SK-N-SH (cell line): ENCODE data around the gene IL11. TPM values are rescaled to one million over a fixed set of nuclear protein-coding genes. Genes with fewer than 3 reads are reported as not detected.

Experiments used
- CTCF ChIA-PET: fragments of 300-600, 350-600 bp; formaldehyde crosslinking; extraction: SDS; loops from one replicate; lab custom pipeline; 2021; lab: Yijun Ruan, JAX
- POLR2A ChIA-PET: fragments of 350-600 bp; sonication (Branson Sonifier 250); formaldehyde crosslinking; extraction: SDS; loops from one replicate; lab custom pipeline; 2020; ENCODE audit warnings: antibody characterized with exemption, inconsistent platforms; lab: Yijun Ruan, JAX
- DNase-seq: peaks from one replicate; pipeline ENCODE4 v3.0.0; 2012
- H2AFZ ChIP-seq: fragments of 200-600 bp; sonication (generic); 2 replicates; pipeline ENCODE4 v1.8.1; 2016; ENCODE audit warnings: antibody characterized with exemption, mild to moderate bottlenecking, low read depth
- H3F3A ChIP-seq: fragments of 200-600 bp; sonication (generic); replicated peaks from 2 replicates; pipeline ENCODE3; 2016; ENCODE audit warnings: antibody characterized with exemption, mild to moderate bottlenecking; ENCODE audit not compliant: insufficient read depth
- H3K27ac ChIP-seq, 2 experiments: fragments of 200-500 bp in 1 of 2; fragments of 200-600 bp in 1 of 2; sonication (Bioruptor generic) in 1 of 2; sonication (generic), shearing (Covaris generic) in 1 of 2; 2 replicates each; pipeline versions ENCODE4 v1.5.1 to v1.6.1; 2014 to 2016; ENCODE audit warnings: low read depth in 2 of 2, inconsistent platforms in 1 of 2, low read length in 1 of 2, mild to moderate bottlenecking in 1 of 2, mixed read lengths in 1 of 2
- H3K27me3 ChIP-seq: fragments of 200-600 bp; sonication (generic), shearing (Covaris generic); 2 replicates; pipeline ENCODE4 v1.6.1; 2016; ENCODE audit warnings: mixed run types; ENCODE audit not compliant: insufficient read depth
- H3K36me3 ChIP-seq, 2 experiments: fragments of 200-500 bp in 1 of 2; fragments of 200-600 bp in 1 of 2; sonication (Bioruptor generic) in 1 of 2; sonication (generic) in 1 of 2; replicated peaks in 1 of 2; 2 replicates each; pipeline versions ENCODE3 to v1.5.1; 2014 to 2016; ENCODE audit warnings: low read length in 1 of 2, mild to moderate bottlenecking in 1 of 2; ENCODE audit not compliant: insufficient read depth in 2 of 2, control insufficient read depth in 1 of 2
- H3K4me1 ChIP-seq, 2 experiments: fragments of 200-500 bp in 1 of 2; fragments of 200-600 bp in 1 of 2; sonication (Bioruptor generic) in 1 of 2; sonication (generic), shearing (Covaris generic) in 1 of 2; 2 replicates each; pipeline versions ENCODE4 v1.5.1 to v1.6.1; 2014 to 2016; ENCODE audit warnings: low read depth in 1 of 2, low read length in 1 of 2, mixed run types in 1 of 2; ENCODE audit not compliant: insufficient read depth in 2 of 2, control insufficient read depth in 1 of 2
- H3K4me2 ChIP-seq: fragments of 200-600 bp; sonication (generic), shearing (Covaris generic); 2 replicates; pipeline ENCODE4 v1.6.1; 2017; ENCODE audit warnings: mixed run types
- H3K4me3 ChIP-seq, 2 experiments: fragments of 200-500 bp in 1 of 2; fragments of 200-600 bp in 1 of 2; sonication (Bioruptor generic) in 1 of 2; sonication (generic), shearing (Covaris generic) in 1 of 2; 2 replicates each; pipeline versions ENCODE4 v1.5.1 to v1.8.1; 2014 to 2016; ENCODE audit warnings: low read depth in 2 of 2, inconsistent platforms in 1 of 2, low read length in 1 of 2, mild to moderate bottlenecking in 1 of 2, mixed read lengths in 1 of 2, moderate library complexity in 1 of 2
- H3K79me2 ChIP-seq: fragments of 200-600 bp; sonication (generic); 2 replicates; pipeline ENCODE4 v1.8.1; 2017; ENCODE audit warnings: mild to moderate bottlenecking; ENCODE audit not compliant: insufficient read depth
- H3K9ac ChIP-seq: fragments of 200-600 bp; sonication (generic); 2 replicates; pipeline ENCODE4 v1.6.1; 2017; ENCODE audit warnings: mixed run types
- H3K9me2 ChIP-seq: fragments of 200-600 bp; sonication (generic); 2 replicates; pipeline ENCODE4 v1.6.1; 2017; ENCODE audit warnings: mixed run types
- H3K9me3 ChIP-seq: fragments of 200-600 bp; sonication (generic); 2 replicates; pipeline ENCODE4 v1.6.1; 2017; ENCODE audit warnings: mixed run types, mild to moderate bottlenecking, moderate library complexity
- H4K20me1 ChIP-seq: fragments of 200-600 bp; sonication (generic); 2 replicates; pipeline ENCODE4 v1.6.1; 2017; ENCODE audit warnings: mild to moderate bottlenecking, mixed run types; ENCODE audit not compliant: insufficient read depth
- CHD2 ChIP-seq: fragments of 150-350 bp; IDR thresholded peaks from 2 replicates; pipeline ENCODE4 v1.6.1; 2018; ENCODE audit warnings: low read length; ENCODE audit not compliant: partially characterized antibody
- EZH2phosphoT487 ChIP-seq: fragments of 200-600 bp; sonication (generic); IDR thresholded peaks from 2 replicates; pipeline ENCODE4 v1.6.1; 2017; ENCODE audit warnings: low read depth, mixed run types, mild to moderate bottlenecking, antibody characterized with exemption, moderate library complexity, borderline replicate concordance
- FOSL2 ChIP-seq: IDR thresholded peaks from 2 replicates; pipeline ENCODE4 v1.4.0; 2012; ENCODE audit warnings: low read depth, mild to moderate bottlenecking, moderate library complexity, borderline replicate concordance
- FOXJ3 ChIP-seq: sonication (generic); formaldehyde crosslinking; IDR thresholded peaks from 2 replicates; pipeline ENCODE4 v1.5.1; 2020; ENCODE audit warnings: mild to moderate bottlenecking, missing genetic modification reagents
- FOXM1 ChIP-seq: IDR thresholded peaks from 2 replicates; pipeline ENCODE4 v1.4.0; 2012; ENCODE audit warnings: low read depth, mild to moderate bottlenecking
- GABPA ChIP-seq: IDR thresholded peaks from 2 replicates; pipeline ENCODE4 v1.4.0; 2012; ENCODE audit warnings: low read depth, mild to moderate bottlenecking
- JUND ChIP-seq: IDR thresholded peaks from 2 replicates; pipeline ENCODE4 v1.4.0; 2012
- MEF2A ChIP-seq: IDR thresholded peaks from 2 replicates; pipeline ENCODE4 v1.4.0; 2012; ENCODE audit warnings: low read depth, borderline replicate concordance
- NRF1 ChIP-seq: IDR thresholded peaks from 2 replicates; pipeline ENCODE4 v1.6.1; 2012; ENCODE audit warnings: low read depth, mild to moderate bottlenecking, low read length
- PBX3 ChIP-seq: IDR thresholded peaks from 2 replicates; pipeline ENCODE4; 2012
- RXRA ChIP-seq: IDR thresholded peaks from 2 replicates; pipeline ENCODE4 v1.4.0; 2012; ENCODE audit warnings: low read depth, mild to moderate bottlenecking, borderline replicate concordance
- SIN3A ChIP-seq: IDR thresholded peaks from 2 replicates; pipeline ENCODE4 v1.6.1; 2012; ENCODE audit warnings: low read depth, mild to moderate bottlenecking, low read length, moderate library complexity, borderline replicate concordance
- SMC3 ChIP-seq: IDR thresholded peaks from 2 replicates; pipeline ENCODE4 v1.6.1; 2012; ENCODE audit warnings: low read depth, low read length, improper control_type of control experiment
- USF1 ChIP-seq: IDR thresholded peaks from 2 replicates; pipeline ENCODE4 v1.4.0; 2012; ENCODE audit warnings: low read depth, borderline replicate concordance
- USF2 ChIP-seq: fragments of 150-350 bp; IDR thresholded peaks from 2 replicates; pipeline ENCODE4 v1.6.1; 2017; ENCODE audit warnings: antibody characterized with exemption, low read length, low read depth, borderline replicate concordance
- whole genome bisulfite sequencing: methylation state at CpG from one replicate; pipeline ENCODE4 v1.1.6; 2017; ENCODE audit warnings: low lambda C conversion rate; 5-methylcytosine and 5-hydroxymethylcytosine counted together
- polyA plus RNA-seq, 3 experiments: library from polyadenylated mRNA; depleted of rRNA; stranded (reverse); fragments of >200 nt; gene quantifications; 2 replicates each; pipeline ENCODE4 v1.2.3, GENCODE V29; 2012
- TF ChIP-seq, protein P1 (sequence below): IDR thresholded peaks from 2 replicates; pipeline ENCODE4 v1.4.0; 2012; ENCODE audit warnings: low read depth
- TF ChIP-seq, protein P2 (sequence below): IDR thresholded peaks from 2 replicates; pipeline ENCODE4 v1.4.0; 2012; ENCODE audit warnings: low read depth, borderline replicate concordance

The IL11 gene
- polyA plus RNA-seq, 1 of the 3 experiments (the other 2 are of a cell fraction), result 13.2 TPM

- Histone ChIP-seq H3K27ac (peak overlapping the region in 1 of 2 experiments; percentile 46; a peak in 2 of 4 replicates), H2AFZ (peak overlapping the region; percentile 72; the same call in 1 of the 2 replicates)
- TF ChIP-seq FOSL2 (no peak), SMC3 (no peak), RXRA (no peak), GABPA (no peak), USF2 (no peak), JUND (no peak), NRF1 (no peak), CHD2 (no peak), MEF2A (no peak), FOXJ3 (CRISPR knock-in tag) (no peak), EZH2phosphoT487 (no peak), USF1 (no peak), SIN3A (no peak), FOXM1 (no peak), PBX3 (no peak)
- TF ChIP-seq, protein P1, sequence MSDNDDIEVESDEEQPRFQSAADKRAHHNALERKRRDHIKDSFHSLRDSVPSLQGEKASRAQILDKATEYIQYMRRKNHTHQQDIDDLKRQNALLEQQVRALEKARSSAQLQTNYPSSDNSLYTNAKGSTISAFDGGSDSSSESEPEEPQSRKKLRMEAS, result no peak
- TF ChIP-seq, protein P2, sequence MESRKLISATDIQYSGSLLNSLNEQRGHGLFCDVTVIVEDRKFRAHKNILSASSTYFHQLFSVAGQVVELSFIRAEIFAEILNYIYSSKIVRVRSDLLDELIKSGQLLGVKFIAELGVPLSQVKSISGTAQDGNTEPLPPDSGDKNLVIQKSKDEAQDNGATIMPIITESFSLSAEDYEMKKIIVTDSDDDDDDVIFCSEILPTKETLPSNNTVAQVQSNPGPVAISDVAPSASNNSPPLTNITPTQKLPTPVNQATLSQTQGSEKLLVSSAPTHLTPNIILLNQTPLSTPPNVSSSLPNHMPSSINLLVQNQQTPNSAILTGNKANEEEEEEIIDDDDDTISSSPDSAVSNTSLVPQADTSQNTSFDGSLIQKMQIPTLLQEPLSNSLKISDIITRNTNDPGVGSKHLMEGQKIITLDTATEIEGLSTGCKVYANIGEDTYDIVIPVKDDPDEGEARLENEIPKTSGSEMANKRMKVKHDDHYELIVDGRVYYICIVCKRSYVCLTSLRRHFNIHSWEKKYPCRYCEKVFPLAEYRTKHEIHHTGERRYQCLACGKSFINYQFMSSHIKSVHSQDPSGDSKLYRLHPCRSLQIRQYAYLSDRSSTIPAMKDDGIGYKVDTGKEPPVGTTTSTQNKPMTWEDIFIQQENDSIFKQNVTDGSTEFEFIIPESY, result no peak
- TF ChIP-seq, all 33 proteins: peak for 0
- H3K79me2 ChIP-seq, result peaks cover 7% of the 10 kb centered on the region
- H3K4me1 ChIP-seq, result peaks cover 25 to 28% of the 10 kb centered on the region in 2 experiments; a peak in 3 of 4 replicates
- no peaks in the 10 kb centered on the region for H3K27me3 ChIP-seq
- no peaks in the 10 kb centered on the region for H3K9me2 ChIP-seq
- CTCF ChIA-PET, result interaction anchor here (0.7 to 3.1 kb wide), 2 partner anchors 10 to 72 kb away, joined by 3 to 12 read pairs; partner anchors contain the start of gene TMEM238
- no peaks in the 10 kb centered on the region for H3K9me3 ChIP-seq
- H3F3A ChIP-seq, result peaks cover 20% of the 10 kb centered on the region
- 27% methylated on average over 11 of the region's 31 CpGs for WGBS
- no peaks in the 10 kb centered on the region for H4K20me1 ChIP-seq
- no peaks in the 10 kb centered on the region for H3K36me3 ChIP-seq
- H3K4me2 ChIP-seq, result peak overlapping the region; percentile 50
- peak overlapping the region; percentile 11; the same call in 1 of the 2 replicates for H3K9ac ChIP-seq
- no peak overlapping the region for H3K4me3 ChIP-seq
- peak; percentile 62 for DNase-seq
- POLR2A ChIA-PET, result no interaction called here
These were observed 3.9 kb upstream of the IL11 start for GRCh38 chr19:55373993-55374757.
